Endothelial cell of umbilical vein (primary cell): ENCODE data around the gene PRKG1. TPM values are rescaled to one million over a fixed set of nuclear protein-coding genes. Genes with fewer than 3 reads are reported as not detected.

Source experiments
- BruUV-seq: library from RNA; stranded (reverse); fragments of 400-500 nt; replicated peaks from 2 replicates; lab custom pipeline; 2021; lab: Mats Ljungman, UMichigan
- CTCF ChIA-PET: fragments of 300-600, 350-600 bp; sonication (Branson Sonifier 250); formaldehyde crosslinking; loops from one replicate; lab custom pipeline; 2021; ENCODE audit warnings: antibody characterized with exemption, inconsistent platforms; lab: Charles Lee
- POLR2A ChIA-PET: fragments of 300-600, 350-600 bp; sonication (Branson Sonifier 250); formaldehyde crosslinking; loops from one replicate; lab custom pipeline; 2021; ENCODE audit warnings: antibody characterized with exemption, inconsistent platforms; lab: Charles Lee
- DNase-seq: peaks from one replicate; pipeline ENCODE4 v3.0.0-alpha.2; 2011; ENCODE audit warnings: low read depth, low spot score
- FAIRE-seq: peaks from 2 replicates; lab custom pipeline; 2011; peaks lifted over from hg19 to GRCh38; lab: Jason Lieb, UNC
- H2AFZ ChIP-seq: 2 replicates; pipeline ENCODE4 v1.6.0; 2012; ENCODE audit warnings: low read depth, low read length, control low read depth, inconsistent platforms
- H3K27ac ChIP-seq: 2 replicates; pipeline ENCODE4 v1.5.1; 2011; ENCODE audit warnings: low read depth, mild to moderate bottlenecking, control low read depth, low read length, moderate library complexity; ENCODE audit not compliant: insufficient read depth
- H3K27me3 ChIP-seq, 2 experiments: 2 replicates each; pipeline versions ENCODE4 v1.6.0 to v1.6.1; 2011; ENCODE audit warnings: low read length in 2 of 2, mixed read lengths in 1 of 2; ENCODE audit not compliant: control insufficient read depth in 2 of 2, insufficient read depth in 2 of 2
- H3K36me3 ChIP-seq, 2 experiments: 2 replicates in 1 of 2; 3 replicates in 1 of 2; pipeline ENCODE4 v1.5.1; 2011; ENCODE audit warnings: low read length in 2 of 2, mild to moderate bottlenecking in 1 of 2, moderate library complexity in 1 of 2; ENCODE audit not compliant: control insufficient read depth in 2 of 2, insufficient read depth in 2 of 2; ENCODE audit errors: extremely low read depth in 1 of 2
- H3K4me1 ChIP-seq: 3 replicates; pipeline ENCODE4 v1.5.1; 2011; ENCODE audit warnings: mild to moderate bottlenecking, low read length; ENCODE audit not compliant: control insufficient read depth, insufficient read depth; ENCODE audit errors: extremely low read depth
- H3K4me2 ChIP-seq: 2 replicates; pipeline ENCODE4 v1.6.1; 2011; ENCODE audit warnings: low read length, control low read depth, mixed read lengths; ENCODE audit not compliant: insufficient read depth
- H3K4me3 ChIP-seq, 3 experiments: fragments of 200-600 bp in 1 of 3; sonication (generic), shearing (Covaris generic) in 1 of 3; replicated peaks in 1 of 3; 2 replicates each; pipeline ENCODE4 v1.5.1; 2011 to 2016; ENCODE audit warnings: control low read depth in 3 of 3, low read length in 3 of 3, mild to moderate bottlenecking in 2 of 3, inconsistent platforms in 1 of 3, low read depth in 1 of 3, moderate library complexity in 1 of 3; ENCODE audit not compliant: insufficient read depth in 1 of 3
- H3K79me2 ChIP-seq: 2 replicates; pipeline ENCODE4 v1.6.0; 2012; ENCODE audit warnings: low read length, inconsistent platforms; ENCODE audit not compliant: control insufficient read depth, insufficient read depth
- H3K9ac ChIP-seq: replicated peaks from 2 replicates; pipeline ENCODE3; 2011; ENCODE audit warnings: low read length, control low read depth; ENCODE audit not compliant: insufficient read depth; ENCODE audit errors: extremely low read depth
- H3K9me1 ChIP-seq: replicated peaks from 3 replicates; pipeline ENCODE4 v1.6.0; 2011; ENCODE audit warnings: mild to moderate bottlenecking, low read length; ENCODE audit not compliant: control insufficient read depth, insufficient read depth; ENCODE audit errors: extremely low read depth
- H3K9me3 ChIP-seq: replicated peaks from 2 replicates; pipeline ENCODE4 v1.5.1; 2012; ENCODE audit warnings: low read length, inconsistent platforms; ENCODE audit not compliant: control insufficient read depth, insufficient read depth
- H4K20me1 ChIP-seq: replicated peaks from 2 replicates; pipeline ENCODE3; 2011; ENCODE audit warnings: mild to moderate bottlenecking, low read length; ENCODE audit not compliant: control insufficient read depth, insufficient read depth; ENCODE audit errors: extremely low read depth
- CTCF ChIP-seq, 2 donors: IDR thresholded peaks; 1 replicate in 1 of 2; 2 replicates in 1 of 2; pipeline ENCODE4 v1.5.1; 2011; ENCODE audit warnings: low read length in 2 of 2, mild to moderate bottlenecking in 2 of 2, moderate library complexity in 2 of 2, control low read depth in 1 of 2, inconsistent platforms in 1 of 2, low read depth in 1 of 2; ENCODE audit not compliant: insufficient read depth in 1 of 2; ENCODE audit errors: extremely low read depth in 1 of 2
- EZH2 ChIP-seq: IDR thresholded peaks from 2 replicates; pipeline ENCODE4 v1.6.1; 2012; ENCODE audit warnings: borderline replicate concordance, low read depth, mild to moderate bottlenecking, moderate library complexity, low read length, inconsistent platforms; ENCODE audit not compliant: severe bottlenecking
- FOS ChIP-seq: IDR thresholded peaks from 2 replicates; pipeline ENCODE4 v1.6.1; 2011; ENCODE audit warnings: mild to moderate bottlenecking, low read length, moderate library complexity, borderline replicate concordance; ENCODE audit not compliant: insufficient read depth
- GATA2 ChIP-seq: IDR thresholded peaks from 2 replicates; pipeline ENCODE4 v1.7.0; 2011; ENCODE audit warnings: low read depth, mild to moderate bottlenecking, moderate library complexity, mixed read lengths, low read length; ENCODE audit not compliant: insufficient read length, insufficient read depth
- JUN ChIP-seq: IDR thresholded peaks from 2 replicates; pipeline ENCODE4 v1.6.1; 2011; ENCODE audit warnings: borderline replicate concordance, low read depth; ENCODE audit not compliant: insufficient read length, insufficient read depth
- MAX ChIP-seq: IDR thresholded peaks from 2 replicates; pipeline ENCODE4 v1.6.1; 2011; ENCODE audit not compliant: insufficient read depth, insufficient read length
- MYC ChIP-seq: IDR thresholded peaks from one replicate; pipeline ENCODE4 v1.6.1; 2011; ENCODE audit warnings: mild to moderate bottlenecking, low read depth, low read length
- POLR2A ChIP-seq: IDR thresholded peaks from 2 replicates; pipeline ENCODE4 v1.6.1; 2012; ENCODE audit warnings: low read depth, mild to moderate bottlenecking, control low read depth, low read length
- POLR2AphosphoS5 ChIP-seq: IDR thresholded peaks from 2 replicates; pipeline ENCODE4 v1.6.1; 2012; ENCODE audit warnings: low read depth, mild to moderate bottlenecking, control low read depth, low read length, moderate library complexity; ENCODE audit not compliant: insufficient read depth
- dilution Hi-C: fragments of 300-500 bp; cut with MboI; formaldehyde crosslinking; loops from one replicate; pipeline ENCODE4 v1.15.0; 2019; ENCODE audit warnings: low sequenced_read_pairs; ENCODE audit not compliant: extremely low pct_ligation_motif_present
- intact Hi-C: fragments of 100-400 bp; cut with micrococcal nuclease; formaldehyde crosslinking; loops from one replicate; pipeline ENCODE4 v1.10.0; 2022
- polyA plus RNA-seq, 4 experiments: library from polyadenylated mRNA; depleted of rRNA in 3 of 4; stranded (reverse) in 3 of 4; unstranded in 1 of 4; fragments of >200 nt; gene quantifications; 2 replicates each; pipeline versions ENCODE4 v1.2.1 to v1.2.3, GENCODE V29; 2011 to 2012; ENCODE audit warnings: missing spikeins in 1 of 4
- total RNA-seq: library from RNA; stranded (reverse); gene quantifications from 2 replicates; pipeline ENCODE4 v1.2.3, GENCODE V29; 2021

PRKG1 gene
- total and polyA plus RNA-seq, 2 donors (not counting 3 experiments of a cell fraction or from before 2014, with no cell fraction given) = 0.01 to 0.18 TPM

DNA sequence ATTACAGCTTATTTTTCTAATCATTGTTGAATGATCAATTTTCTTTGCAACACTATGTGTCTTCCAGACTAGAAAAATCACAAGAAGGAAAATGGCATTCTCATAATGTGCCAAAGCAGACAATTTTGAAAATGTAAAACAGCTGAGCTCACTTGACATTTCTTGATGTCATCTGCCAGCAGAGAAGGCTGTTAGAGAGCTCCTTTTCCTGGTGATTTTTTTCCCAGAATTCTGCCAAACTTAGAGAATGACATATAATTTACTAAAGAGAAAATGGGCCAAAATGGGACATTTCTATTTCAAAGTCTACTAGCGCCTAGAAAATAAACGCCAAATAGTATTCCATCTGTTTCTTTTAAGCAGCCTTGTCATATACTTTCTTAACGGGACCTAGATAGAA is 714.0 kb downstream of the PRKG1 start:
- Histone ChIP-seq H3K9ac (no peak overlapping the region), H3K4me2 (no peak overlapping the region), H3K27me3 (no peaks in the 10 kb centered on the region), H3K79me2 (no peaks in the 10 kb centered on the region), H3K27ac (no peak overlapping the region), H3K36me3 (no peaks in the 10 kb centered on the region), H3K4me3 (no peak overlapping the region), H3K9me1 (no peaks in the 10 kb centered on the region), H3K4me1 (no peaks in the 10 kb centered on the region), H4K20me1 (no peaks in the 10 kb centered on the region), H2AFZ (no peak overlapping the region), H3K9me3 (no peaks in the 10 kb centered on the region)
- POLR2A ChIA-PET = no interaction called here
- dilution Hi-C loops (no loop called here), intact Hi-C loops (loop anchor here (5.0 kb wide), 1 partner anchor 306 kb away; no protein-coding TSS in a partner anchor)
- no peak for DNase-seq
- TF ChIP-seq POLR2AphosphoS5 (no peak), EZH2 (no peak), FOS (no peak), MAX (no peak), MYC (no peak), JUN (no peak), CTCF (IDR thresholded peaks at IDR 0.05; ENCODE audit: extremely low read depth in 1 of 2, insufficient read depth in 1 of 2, low read depth in 1 of 2, low read length in 2 of 2) (no peak), GATA2 (no peak), POLR2A (no peak)
- FAIRE-seq = no peak
- BruUV-seq = no TSS peak
- CTCF ChIA-PET = no interaction called here
